ENCODE measurements around the gene ABL2.

ABL2 gene

GRCh38 chr1:179166663-179167417, 62.6 kb downstream of the ABL2 start:
- TF ChIP-seq MYC (IDR thresholded peaks at IDR 0.05; ENCODE audit: low read depth, low read length) (no peak), MAX (IDR thresholded peaks at IDR 0.05; ENCODE audit: low read depth, low read length) (no peak), POLR2A (IDR thresholded peaks at IDR 0.05; ENCODE audit: extremely low read depth, insufficient read length) (no peak), CTCF (IDR thresholded peaks at IDR 0.05; ENCODE audit: low read depth, low read length) (no peak)
- DNase-seq (ENCODE audit: low read depth): no peak
- no peak overlapping the region for H3K4me3 ChIP-seq (ENCODE audit: low read depth, low read length)

- no peak for TF ChIP-seq POLR2A (IDR thresholded peaks at IDR 0.05; ENCODE audit: extremely low read depth, insufficient read length)
- no peak for TF ChIP-seq MYC (IDR thresholded peaks at IDR 0.05; ENCODE audit: low read depth, low read length)
- TF ChIP-seq CTCF (IDR thresholded peaks at IDR 0.05; ENCODE audit: low read depth, low read length): no peak
- no peak for TF ChIP-seq MAX (IDR thresholded peaks at IDR 0.05; ENCODE audit: low read depth, low read length)
- DNase-seq (ENCODE audit: low read depth): no peak
- H3K4me3 ChIP-seq (ENCODE audit: low read depth, low read length): no peak overlapping the region
Observed at GRCh38 chr1:179164494-179164893, 65.0 kb downstream of the ABL2 start.

GRCh38 chr1:179156708-179157107, 72.8 kb downstream of the ABL2 start:
- DNase-seq (ENCODE audit: low read depth): no peak
- TF ChIP-seq CTCF (IDR thresholded peaks at IDR 0.05; ENCODE audit: low read depth, low read length) (no peak), POLR2A (IDR thresholded peaks at IDR 0.05; ENCODE audit: extremely low read depth, insufficient read length) (no peak), MAX (IDR thresholded peaks at IDR 0.05; ENCODE audit: low read depth, low read length) (no peak), MYC (IDR thresholded peaks at IDR 0.05; ENCODE audit: low read depth, low read length) (no peak)
- H3K4me3 ChIP-seq (ENCODE audit: low read depth, low read length): no peak overlapping the region

- TF ChIP-seq MAX (IDR thresholded peaks at IDR 0.05; ENCODE audit: low read depth, low read length) (no peak), POLR2A (IDR thresholded peaks at IDR 0.05; ENCODE audit: extremely low read depth, insufficient read length) (no peak), CTCF (IDR thresholded peaks at IDR 0.05; ENCODE audit: low read depth, low read length) (no peak), MYC (IDR thresholded peaks at IDR 0.05; ENCODE audit: low read depth, low read length) (no peak)
- DNase-seq (ENCODE audit: low read depth): no peak
- no peak overlapping the region for H3K4me3 ChIP-seq (ENCODE audit: low read depth, low read length)
Observed at GRCh38 chr1:179156026-179156425, 73.5 kb downstream of the ABL2 start.

GRCh38 chr1:179155615-179156014, 73.9 kb downstream of the ABL2 start:
- H3K4me3 ChIP-seq (ENCODE audit: low read depth, low read length): no peak overlapping the region
- DNase-seq (ENCODE audit: low read depth): no peak
- no peak for TF ChIP-seq MAX (IDR thresholded peaks at IDR 0.05; ENCODE audit: low read depth, low read length)
- no peak for TF ChIP-seq MYC (IDR thresholded peaks at IDR 0.05; ENCODE audit: low read depth, low read length)
- TF ChIP-seq CTCF (IDR thresholded peaks at IDR 0.05; ENCODE audit: low read depth, low read length): no peak
- no peak for TF ChIP-seq POLR2A (IDR thresholded peaks at IDR 0.05; ENCODE audit: extremely low read depth, insufficient read length)
